Hepatocyte (in vitro differentiated cells): ENCODE results near the gene FAM180A. TPM values are rescaled to one million over a fixed set of nuclear protein-coding genes. Genes with fewer than 3 reads are reported as not detected.

Experiments used
- DNase-seq: peaks from one replicate; pipeline ENCODE4 v3.0.0-alpha.2; 2016; ENCODE audit warnings: low spot score
- H2AFZ ChIP-seq: fragments of 200-600 bp; sonication (generic); 2 replicates; pipeline ENCODE4 v1.6.0; 2016; ENCODE audit warnings: antibody characterized with exemption, mild to moderate bottlenecking
- H3K27ac ChIP-seq: fragments of 200-600 bp; sonication (generic); 2 replicates; pipeline ENCODE4 v1.5.1; 2016; ENCODE audit warnings: mild to moderate bottlenecking
- H3K27me3 ChIP-seq: fragments of 200-600 bp; sonication (generic); 2 replicates; pipeline ENCODE4 v1.6.1; 2016
- H3K36me3 ChIP-seq: fragments of 200-600 bp; sonication (generic); replicated peaks from 2 replicates; pipeline ENCODE4 v1.5.1; 2016; ENCODE audit warnings: low read depth; ENCODE audit not compliant: insufficient read depth
- H3K4me1 ChIP-seq: fragments of 200-600 bp; sonication (generic); 2 replicates; pipeline ENCODE4 v1.5.1; 2016; ENCODE audit warnings: mild to moderate bottlenecking, moderate library complexity; ENCODE audit not compliant: insufficient read depth
- H3K4me2 ChIP-seq: fragments of 200-600 bp; sonication (generic); 2 replicates; pipeline ENCODE4 v1.6.0; 2016
- H3K4me3 ChIP-seq: fragments of 200-600 bp; sonication (generic); 2 replicates; pipeline ENCODE4 v1.5.1; 2016; ENCODE audit warnings: mild to moderate bottlenecking
- H3K79me2 ChIP-seq: fragments of 200-600 bp; sonication (generic); 2 replicates; pipeline ENCODE4 v1.6.0; 2017; ENCODE audit warnings: mild to moderate bottlenecking
- H3K9me2 ChIP-seq: fragments of 200-600 bp; sonication (generic); replicated peaks from 2 replicates; pipeline ENCODE4 v1.6.0; 2017; ENCODE audit warnings: mild to moderate bottlenecking; ENCODE audit not compliant: insufficient read depth
- H3K9me3 ChIP-seq: fragments of 200-600 bp; sonication (generic); 2 replicates; pipeline ENCODE4 v1.5.1; 2016; ENCODE audit warnings: low read depth, mild to moderate bottlenecking
- H4K20me1 ChIP-seq: fragments of 200-600 bp; sonication (generic); 2 replicates; pipeline ENCODE4 v1.6.0; 2016; ENCODE audit warnings: mild to moderate bottlenecking; ENCODE audit not compliant: insufficient read depth, poor library complexity, severe bottlenecking
- EZH2 ChIP-seq: fragments of 200-600 bp; sonication (generic); IDR thresholded peaks from 2 replicates; pipeline ENCODE4 v1.6.1; 2016; ENCODE audit warnings: antibody characterized with exemption, mild to moderate bottlenecking, borderline replicate concordance
- EZH2phosphoT487 ChIP-seq: fragments of 200-600 bp; sonication (generic); IDR thresholded peaks from one replicate; pipeline ENCODE4 v1.6.1; 2018; ENCODE audit warnings: antibody characterized with exemption, mild to moderate bottlenecking, low read depth, moderate library complexity; ENCODE audit not compliant: unreplicated experiment, severe bottlenecking
- WGBS: methylation state at CpG from one replicate; pipeline ENCODE4 v1.1.6; 2016; ENCODE audit warnings: low lambda C conversion rate; ENCODE audit errors: missing lambda C conversion rate; 5-methylcytosine and 5-hydroxymethylcytosine counted together
- polyA plus RNA-seq: library from polyadenylated mRNA; unstranded; fragments of >200 nt; fragmentation: Nextera tagmentation; extraction: Ambion mirVana; gene quantifications from 2 replicates; pipeline ENCODE4 v1.2.1, GENCODE V29; 2016
- total RNA-seq: library from RNA; depleted of rRNA; stranded (reverse); fragments of >200 nt; gene quantifications from 2 replicates; pipeline ENCODE4 v1.2.3, GENCODE V29; 2014
- TF ChIP-seq, protein P1 (sequence below): fragments of 200-600 bp; sonication (generic); IDR thresholded peaks from 2 replicates; pipeline ENCODE4 v1.5.1; 2016; ENCODE audit warnings: antibody characterized with exemption, mild to moderate bottlenecking; ENCODE audit not compliant: poor library complexity

The FAM180A gene
- total and polyA plus RNA-seq, 2 experiments from 2014 or later: not detected

DNA sequence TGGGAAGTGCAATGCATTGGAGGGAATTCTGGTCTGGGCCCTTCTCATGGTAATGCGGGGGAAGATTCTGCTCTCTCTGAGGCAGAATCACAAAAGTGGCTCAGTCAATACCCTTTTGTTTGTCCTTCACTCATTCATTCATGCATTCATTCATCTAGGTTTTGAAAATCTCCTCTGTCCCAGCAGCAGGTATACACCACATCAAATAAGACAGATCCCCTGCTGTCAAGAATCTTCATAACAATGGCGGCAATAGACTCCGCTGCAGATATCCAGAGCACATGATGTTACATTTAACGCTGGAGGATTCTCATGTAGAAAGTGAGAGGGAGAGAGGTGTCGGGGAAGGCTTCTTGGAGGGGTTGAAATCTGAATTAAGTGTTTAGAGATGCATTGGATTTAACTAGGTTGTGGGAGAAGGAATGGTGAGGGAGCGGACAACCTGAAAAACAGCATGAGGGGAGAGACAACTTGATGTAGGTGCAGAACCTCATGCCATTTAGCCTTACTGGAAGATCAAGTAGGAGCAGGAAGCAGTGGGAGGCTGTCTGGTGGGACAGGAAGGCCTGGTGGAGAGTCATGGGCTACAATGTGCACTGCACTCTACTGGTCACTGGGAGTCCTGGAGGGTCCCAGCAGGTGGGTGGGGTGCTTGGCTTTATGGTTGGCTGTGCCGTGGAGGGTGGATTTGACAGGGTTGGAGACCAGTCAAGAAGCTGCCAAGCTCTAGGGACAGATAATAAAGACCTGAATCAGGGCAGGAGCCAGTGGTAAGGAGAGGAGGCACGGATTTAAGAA lies 5.2 kb upstream of the FAM180A start:
- Histone ChIP-seq H3K36me3 (no peaks in the 10 kb centered on the region), H3K27ac (no peak overlapping the region), H4K20me1 (no peaks in the 10 kb centered on the region), H3K79me2 (no peaks in the 10 kb centered on the region), H3K9me3 (no peaks in the 10 kb centered on the region), H3K27me3 (no peaks in the 10 kb centered on the region), H3K9me2 (no peaks in the 10 kb centered on the region), H3K4me2 (no peak overlapping the region), H3K4me3 (no peak overlapping the region), H3K4me1 (no peaks in the 10 kb centered on the region), H2AFZ (no peak overlapping the region)
- TF ChIP-seq, protein P1, sequence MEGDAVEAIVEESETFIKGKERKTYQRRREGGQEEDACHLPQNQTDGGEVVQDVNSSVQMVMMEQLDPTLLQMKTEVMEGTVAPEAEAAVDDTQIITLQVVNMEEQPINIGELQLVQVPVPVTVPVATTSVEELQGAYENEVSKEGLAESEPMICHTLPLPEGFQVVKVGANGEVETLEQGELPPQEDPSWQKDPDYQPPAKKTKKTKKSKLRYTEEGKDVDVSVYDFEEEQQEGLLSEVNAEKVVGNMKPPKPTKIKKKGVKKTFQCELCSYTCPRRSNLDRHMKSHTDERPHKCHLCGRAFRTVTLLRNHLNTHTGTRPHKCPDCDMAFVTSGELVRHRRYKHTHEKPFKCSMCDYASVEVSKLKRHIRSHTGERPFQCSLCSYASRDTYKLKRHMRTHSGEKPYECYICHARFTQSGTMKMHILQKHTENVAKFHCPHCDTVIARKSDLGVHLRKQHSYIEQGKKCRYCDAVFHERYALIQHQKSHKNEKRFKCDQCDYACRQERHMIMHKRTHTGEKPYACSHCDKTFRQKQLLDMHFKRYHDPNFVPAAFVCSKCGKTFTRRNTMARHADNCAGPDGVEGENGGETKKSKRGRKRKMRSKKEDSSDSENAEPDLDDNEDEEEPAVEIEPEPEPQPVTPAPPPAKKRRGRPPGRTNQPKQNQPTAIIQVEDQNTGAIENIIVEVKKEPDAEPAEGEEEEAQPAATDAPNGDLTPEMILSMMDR: no peak
- TF ChIP-seq EZH2phosphoT487: no peak
- no peak for TF ChIP-seq EZH2
- WGBS: 89% methylated on average over 8 of the region's 8 CpGs
- DNase-seq: no peak

DNA sequence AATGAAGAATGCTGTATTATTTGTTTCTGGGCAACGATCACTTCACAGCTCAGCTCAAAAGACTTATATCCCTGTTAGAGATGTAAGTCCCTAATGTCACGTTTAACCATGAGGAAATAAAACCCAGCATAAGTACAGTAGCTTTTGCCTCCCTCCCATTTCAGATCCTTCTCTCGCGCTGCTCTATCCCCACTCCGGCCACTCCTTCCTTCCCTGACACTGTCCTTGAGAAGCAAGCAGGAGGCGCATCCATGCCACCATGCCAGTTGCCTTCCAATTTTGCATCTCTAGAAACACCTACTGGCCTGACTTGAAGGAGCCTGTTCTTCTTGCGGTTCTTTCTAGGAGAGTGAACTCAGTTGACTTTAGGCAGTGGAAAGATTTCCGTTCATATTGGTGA lies 1.2 kb downstream of the FAM180A start:
- no peak overlapping the region for H3K4me2 ChIP-seq
- no peaks in the 10 kb centered on the region for H3K9me2 ChIP-seq
- H3K79me2 ChIP-seq: no peaks in the 10 kb centered on the region
- no peak overlapping the region for H2AFZ ChIP-seq
- no peaks in the 10 kb centered on the region for H3K36me3 ChIP-seq
- no peaks in the 10 kb centered on the region for H3K4me1 ChIP-seq
- H3K27me3 ChIP-seq: no peaks in the 10 kb centered on the region
- H4K20me1 ChIP-seq: no peaks in the 10 kb centered on the region
- H3K9me3 ChIP-seq: no peaks in the 10 kb centered on the region
- DNase-seq: no peak
- H3K27ac ChIP-seq: no peak overlapping the region
- H3K4me3 ChIP-seq: no peak overlapping the region
- whole genome bisulfite sequencing: 94% methylated on average over 8 of the region's 8 CpGs
- TF ChIP-seq, protein P1: no peak
- TF ChIP-seq EZH2 (no peak), EZH2phosphoT487 (no peak)

DNA sequence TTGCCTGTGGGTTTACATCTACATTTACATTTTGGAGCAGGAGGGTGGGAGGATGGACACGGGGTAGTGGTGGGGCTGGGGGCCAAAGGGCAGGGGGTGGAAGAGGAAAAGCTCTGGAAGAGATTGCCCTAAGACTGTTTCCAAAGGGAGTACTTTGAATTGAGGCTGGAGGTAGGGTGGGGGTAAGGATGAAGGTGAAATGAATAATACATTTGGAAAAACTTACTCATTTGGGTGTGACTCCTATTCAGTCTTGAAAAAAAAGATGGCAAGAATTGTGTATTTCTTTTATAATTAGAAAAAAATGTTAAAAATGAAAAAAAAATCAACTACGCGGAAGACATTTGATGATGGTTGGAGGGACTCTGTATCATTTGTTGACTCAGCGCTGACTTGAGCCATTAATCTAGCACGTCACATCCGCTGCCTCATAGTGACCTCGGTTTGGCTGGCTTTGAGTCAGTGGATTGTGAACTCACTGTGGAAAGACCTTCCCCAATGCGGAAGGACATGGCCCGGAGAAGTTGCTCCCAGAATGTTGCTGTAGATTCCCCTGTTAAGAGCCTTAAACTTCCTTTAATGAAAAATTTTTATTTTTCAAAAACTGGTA lies 2.8 kb downstream of the FAM180A start:
- no peak for DNase-seq
- no peaks in the 10 kb centered on the region for H3K9me2 ChIP-seq
- no peaks in the 10 kb centered on the region for H3K27me3 ChIP-seq
- no peak overlapping the region for H3K4me3 ChIP-seq
- no peaks in the 10 kb centered on the region for H3K36me3 ChIP-seq
- TF ChIP-seq EZH2 (no peak), EZH2phosphoT487 (no peak)
- TF ChIP-seq, protein P1: no peak
- no peaks in the 10 kb centered on the region for H4K20me1 ChIP-seq
- no peaks in the 10 kb centered on the region for H3K4me1 ChIP-seq
- no peak overlapping the region for H2AFZ ChIP-seq
- no peaks in the 10 kb centered on the region for H3K79me2 ChIP-seq
- no peak overlapping the region for H3K4me2 ChIP-seq
- 84% methylated on average over 9 of the region's 9 CpGs for WGBS
- H3K9me3 ChIP-seq: no peaks in the 10 kb centered on the region
- H3K27ac ChIP-seq: no peak overlapping the region
